HG02870 (cell line): ENCODE results near the gene HKDC1.

ENCODE experiments used
- ATAC-seq: cut with Tn5 transposase; IDR thresholded peaks from one replicate; pipeline ENCODE4 v1.9.1; 2021; ENCODE audit warnings: mild to moderate bottlenecking, moderate library complexity; ENCODE audit not compliant: unreplicated experiment

The HKDC1 gene

GRCh38 chr10:69216577-69217118 is 3.5 kb upstream of the HKDC1 start:
- no peak for ATAC-seq

GRCh38 chr10:69217119-69217754 is 2.9 kb upstream of the HKDC1 start:
- ATAC-seq, result no peak

- no peak for ATAC-seq
Measured at GRCh38 chr10:69218831-69219230, 1.3 kb upstream of the HKDC1 start.

- no peak for ATAC-seq
Measured at GRCh38 chr10:69220507-69220906, 375 bp downstream of the HKDC1 start.

- peak; percentile 96 for ATAC-seq
Measured at GRCh38 chr10:69222157-69223027, 2.3 kb downstream of the HKDC1 start.

GRCh38 chr10:69223028-69223342 is 2.9 kb downstream of the HKDC1 start:
- no peak for ATAC-seq

GRCh38 chr10:69224862-69225657 is 4.9 kb downstream of the HKDC1 start:
- ATAC-seq, result no peak

- ATAC-seq, result no peak
Measured at GRCh38 chr10:69225681-69226080, 5.5 kb downstream of the HKDC1 start.

- no peak for ATAC-seq
Measured at GRCh38 chr10:69226919-69227450, 6.9 kb downstream of the HKDC1 start.

- ATAC-seq, result no peak
Measured at GRCh38 chr10:69228151-69228550, 8.0 kb downstream of the HKDC1 start.

GRCh38 chr10:69229616-69229916 is 9.4 kb downstream of the HKDC1 start:
- ATAC-seq, result no peak

- ATAC-seq, result no peak
Measured at GRCh38 chr10:69230128-69230527, 10.0 kb downstream of the HKDC1 start.

- ATAC-seq, result no peak
Measured at GRCh38 chr10:69232252-69232651, 12.1 kb downstream of the HKDC1 start.

GRCh38 chr10:69232736-69233480 is 12.8 kb downstream of the HKDC1 start:
- no peak for ATAC-seq

GRCh38 chr10:69234447-69234846 is 14.3 kb downstream of the HKDC1 start:
- no peak for ATAC-seq

- no peak for ATAC-seq
Measured at GRCh38 chr10:69237528-69238159, 17.5 kb downstream of the HKDC1 start.

GRCh38 chr10:69239136-69239535 is 19.0 kb downstream of the HKDC1 start:
- no peak for ATAC-seq

GRCh38 chr10:69239816-69240434 is 19.8 kb downstream of the HKDC1 start:
- ATAC-seq, result no peak

GRCh38 chr10:69240455-69240854 is 20.3 kb downstream of the HKDC1 start:
- ATAC-seq, result no peak

GRCh38 chr10:69241575-69241974 is 21.4 kb downstream of the HKDC1 start:
- ATAC-seq, result no peak
